Hematopoietic multipotent progenitor cell treated with erythropoietin and hydrocortisone succinate and interleukin-3 and kit ligand, for 4 days (in vitro differentiated cells): ENCODE data around the gene FAM89B.
"Not testable (repeated sequence)": the region's sequence is repeated elsewhere in the genome, so short reads cannot be mapped to it uniquely, and the experiment has no call there.

Source experiments
- DNase-seq: peaks from one replicate; pipeline ENCODE4 v3.0.0-alpha.2; 2015

Gene FAM89B

DNA sequence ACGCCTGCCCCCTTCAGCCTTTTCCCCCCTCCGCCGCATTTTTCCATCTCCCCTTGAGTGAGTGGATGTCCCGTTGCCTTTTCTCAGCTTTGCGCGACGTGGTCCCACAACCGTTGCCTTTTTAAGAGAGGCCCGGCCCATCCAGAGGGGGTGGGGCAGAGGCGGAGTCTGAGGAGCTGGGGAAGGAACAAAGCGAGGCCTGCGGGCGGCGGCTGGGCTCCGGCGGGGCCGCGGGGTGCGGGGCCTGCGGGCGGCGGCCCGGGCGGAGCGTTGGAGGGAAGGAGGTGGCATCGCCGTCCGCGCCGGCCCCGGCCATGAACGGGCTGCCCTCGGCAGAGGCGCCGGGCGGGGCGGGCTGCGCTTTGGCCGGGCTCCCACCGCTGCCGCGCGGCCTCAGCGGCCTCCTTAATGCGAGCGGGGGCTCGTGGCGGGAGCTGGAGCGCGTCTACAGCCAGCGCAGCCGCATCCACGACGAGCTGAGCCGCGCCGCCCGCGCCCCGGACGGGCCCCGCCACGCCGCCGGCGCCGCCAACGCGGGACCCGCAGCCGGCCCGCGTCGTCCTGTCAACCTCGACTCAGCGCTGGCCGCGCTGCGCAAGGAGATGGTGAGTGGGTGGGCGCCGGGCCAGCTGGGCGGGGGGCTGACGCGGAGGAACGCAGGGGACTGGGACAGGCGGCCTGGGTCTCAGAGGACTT, at the start of gene FAM89B:
Gene FAM89B (plus strand): TSS at position 183 of the 696 bp plus-strand sequence. CDS start 132 bp downstream, at position 315.
- DNase-seq, result peak; percentile 97

DNA sequence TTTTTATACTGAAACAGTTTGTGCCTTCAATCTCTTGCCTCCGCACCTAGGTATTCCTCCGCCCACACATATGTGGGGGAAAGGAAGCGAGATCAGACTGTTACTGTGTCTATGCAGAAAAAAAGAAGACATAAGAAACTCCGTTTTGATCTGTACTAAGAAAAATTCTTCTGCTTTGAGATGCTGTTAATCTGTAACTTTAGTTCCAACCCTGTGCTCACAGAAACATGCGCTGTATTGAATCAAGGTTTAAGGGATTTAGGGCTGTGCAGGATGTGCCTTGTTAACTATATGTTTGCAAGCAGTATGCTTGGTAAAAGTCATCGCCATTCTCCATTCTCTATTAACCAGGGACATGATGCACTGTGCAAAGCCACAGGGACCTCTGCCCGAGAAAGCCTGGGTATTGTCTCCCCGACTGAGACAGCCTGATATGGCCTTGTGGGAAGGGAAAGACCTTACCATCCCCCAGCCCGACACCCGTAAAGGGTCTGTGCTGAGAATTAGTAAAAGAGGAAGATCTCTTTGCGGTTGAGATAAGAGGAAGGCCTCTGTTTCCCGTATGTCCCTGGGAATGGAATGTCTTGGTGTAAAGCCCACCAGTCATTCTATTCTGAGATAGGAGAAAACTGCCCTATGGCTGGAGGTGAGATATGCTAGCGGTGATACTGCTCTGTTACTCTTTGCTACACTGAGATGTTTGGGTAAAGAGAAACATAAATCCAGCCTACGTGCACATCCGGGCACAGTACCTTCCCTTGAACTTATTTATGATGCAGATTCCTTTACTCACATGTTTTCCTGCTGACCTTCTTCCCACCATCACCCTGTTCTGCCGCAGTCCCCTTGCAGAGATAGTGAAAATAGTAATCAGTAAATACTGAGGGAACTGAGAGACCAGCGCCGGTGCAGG, 49.4 kb upstream of the FAM89B start:
- peak; percentile 93 for DNase-seq

DNA sequence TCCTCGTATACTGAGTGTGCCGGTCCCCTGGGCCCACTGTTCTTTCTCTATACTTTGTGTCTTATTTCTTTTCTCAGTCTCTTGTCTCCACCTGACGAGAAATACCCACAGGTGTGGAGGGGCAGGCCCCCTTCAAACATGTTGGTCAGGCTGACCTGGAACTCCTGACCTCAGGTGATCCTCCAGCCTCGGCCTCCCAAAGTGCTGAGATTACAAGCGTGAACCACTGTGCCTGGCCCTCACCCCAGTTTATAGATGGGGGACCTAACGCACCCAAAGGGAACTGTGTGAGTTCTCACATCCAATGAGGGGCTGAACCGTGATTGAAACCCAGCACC, 48.7 kb upstream of the FAM89B start:
- not testable (repeated sequence) for DNase-seq

DNA sequence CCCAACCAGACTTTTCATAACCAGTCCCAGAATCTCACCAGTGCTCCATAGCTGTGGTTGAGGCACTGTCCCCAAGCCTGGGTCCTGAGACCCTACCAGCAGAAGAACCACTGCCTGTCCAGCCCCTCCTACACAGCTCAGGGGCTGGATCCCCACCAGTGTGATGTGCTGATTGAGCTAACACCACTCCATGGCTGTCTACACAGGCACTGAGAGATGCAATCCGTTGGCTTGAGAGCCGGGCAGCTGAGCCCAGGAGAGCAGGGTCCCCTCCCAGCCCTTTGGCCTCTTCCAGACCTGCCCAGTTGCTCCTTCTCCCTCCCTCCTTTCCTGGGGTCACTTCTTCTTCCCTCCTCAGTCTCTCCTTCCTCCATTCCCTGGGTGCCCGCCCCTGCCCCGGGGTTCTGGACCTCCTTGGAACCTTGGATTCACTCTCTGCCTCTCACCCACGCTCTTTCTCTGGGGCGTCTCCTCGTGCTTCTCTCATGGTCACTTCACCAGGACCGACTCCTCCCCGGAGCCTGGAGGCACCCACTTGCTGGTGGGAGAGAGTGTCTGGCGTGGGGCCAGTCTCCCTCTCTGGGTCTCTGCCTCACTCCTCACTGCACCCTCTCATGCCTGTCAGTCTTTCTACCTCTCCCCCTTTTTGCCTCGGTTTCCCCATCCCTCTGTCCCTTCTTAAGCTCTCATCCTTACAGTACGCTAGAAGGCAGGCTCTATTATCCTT, 48.2 kb upstream of the FAM89B start:
- DNase-seq, result no peak

DNA sequence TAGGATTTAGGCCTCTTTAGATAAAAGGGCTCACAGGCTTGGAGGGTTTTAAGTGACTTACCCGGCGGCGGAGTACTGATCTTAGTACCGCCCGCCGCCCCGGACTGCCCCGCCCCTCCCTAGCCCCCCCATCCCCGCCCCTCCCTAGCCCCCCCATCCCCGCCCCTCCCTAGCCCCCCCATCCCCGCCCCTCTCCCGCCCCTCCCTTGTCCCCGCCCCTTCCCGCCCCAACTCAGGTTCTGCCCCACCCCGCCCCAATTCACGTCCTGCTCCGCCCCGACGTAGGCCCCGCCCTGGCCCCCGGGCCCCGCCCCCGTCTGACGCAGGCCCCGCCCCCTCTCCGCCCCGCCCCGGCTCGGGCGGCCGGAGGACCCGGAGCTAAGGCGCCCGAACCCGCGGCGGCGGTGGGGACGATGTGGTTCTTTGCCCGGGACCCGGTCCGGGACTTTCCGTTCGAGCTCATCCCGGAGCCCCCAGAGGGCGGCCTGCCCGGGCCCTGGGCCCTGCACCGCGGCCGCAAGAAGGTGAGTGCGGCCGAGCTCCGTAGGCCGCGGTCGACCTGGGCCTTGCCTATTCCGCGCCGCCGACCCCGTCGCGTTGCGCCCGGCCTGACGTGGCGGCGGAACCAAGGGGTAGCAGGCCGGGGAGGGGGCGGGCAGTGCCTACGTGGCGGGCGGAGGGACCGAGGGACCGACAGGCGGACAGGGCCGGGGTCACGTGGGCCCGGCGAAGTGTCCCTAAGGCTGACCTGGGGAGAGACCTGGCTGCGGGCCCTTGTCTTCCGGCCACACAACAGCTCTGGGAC, 47.4 kb upstream of the FAM89B start, which contains the start of gene SCYL1:
Gene SCYL1 (plus strand): TSS at position 343 of the 805 bp plus-strand sequence. CDS start 71 bp downstream, at position 414.
- peak; percentile 87 for DNase-seq

DNA sequence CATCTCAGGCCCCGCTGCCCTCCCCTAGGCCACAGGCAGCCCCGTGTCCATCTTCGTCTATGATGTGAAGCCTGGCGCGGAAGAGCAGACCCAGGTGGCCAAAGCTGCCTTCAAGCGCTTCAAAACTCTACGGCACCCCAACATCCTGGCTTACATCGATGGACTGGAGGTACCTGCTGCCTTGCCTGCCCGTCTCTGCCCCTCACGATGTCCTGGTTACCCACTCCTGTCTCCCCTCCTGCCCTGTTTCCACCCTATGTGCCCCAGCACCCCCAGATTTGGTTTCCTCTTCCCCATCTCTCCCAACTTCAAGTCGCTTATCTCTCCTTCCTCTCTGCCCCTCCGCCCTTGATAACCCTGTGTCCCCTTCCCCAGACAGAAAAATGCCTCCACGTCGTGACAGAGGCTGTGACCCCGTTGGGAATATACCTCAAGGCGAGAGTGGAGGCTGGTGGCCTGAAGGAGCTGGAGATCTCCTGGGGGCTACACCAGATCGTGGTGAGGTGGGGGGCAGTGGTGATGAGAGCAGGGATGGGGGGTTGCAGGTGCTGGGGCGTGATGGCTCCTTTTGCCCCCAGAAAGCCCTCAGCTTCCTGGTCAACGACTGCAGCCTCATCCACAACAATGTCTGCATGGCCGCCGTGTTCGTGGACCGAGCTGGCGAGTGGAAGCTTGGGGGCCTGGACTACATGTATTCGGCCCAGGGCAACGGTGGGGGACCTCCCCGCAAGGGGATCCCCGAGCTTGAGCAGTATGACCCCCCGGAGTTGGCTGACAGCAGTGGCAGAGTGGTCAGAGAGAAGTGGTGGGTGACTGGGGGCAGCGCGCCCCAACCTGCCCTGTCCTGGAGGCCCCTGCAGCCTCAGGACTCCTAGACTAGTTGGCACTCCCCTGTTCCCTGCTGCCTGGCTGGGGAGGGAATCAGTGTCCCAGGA, 46.5 kb upstream of the FAM89B start:
- DNase-seq, result peak; percentile 41

DNA sequence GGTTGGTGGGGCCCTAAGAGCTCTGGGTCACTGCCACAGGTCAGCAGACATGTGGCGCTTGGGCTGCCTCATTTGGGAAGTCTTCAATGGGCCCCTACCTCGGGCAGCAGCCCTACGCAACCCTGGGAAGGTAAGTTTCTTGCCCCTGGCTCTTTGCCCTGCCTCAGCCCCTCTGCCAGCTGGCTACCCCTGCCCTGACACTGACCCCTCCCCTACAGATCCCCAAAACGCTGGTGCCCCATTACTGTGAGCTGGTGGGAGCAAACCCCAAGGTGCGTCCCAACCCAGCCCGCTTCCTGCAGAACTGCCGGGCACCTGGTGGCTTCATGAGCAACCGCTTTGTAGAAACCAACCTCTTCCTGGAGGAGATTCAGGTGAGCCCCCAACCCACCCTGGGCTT, 45.6 kb upstream of the FAM89B start:
- DNase-seq, result no peak

DNA sequence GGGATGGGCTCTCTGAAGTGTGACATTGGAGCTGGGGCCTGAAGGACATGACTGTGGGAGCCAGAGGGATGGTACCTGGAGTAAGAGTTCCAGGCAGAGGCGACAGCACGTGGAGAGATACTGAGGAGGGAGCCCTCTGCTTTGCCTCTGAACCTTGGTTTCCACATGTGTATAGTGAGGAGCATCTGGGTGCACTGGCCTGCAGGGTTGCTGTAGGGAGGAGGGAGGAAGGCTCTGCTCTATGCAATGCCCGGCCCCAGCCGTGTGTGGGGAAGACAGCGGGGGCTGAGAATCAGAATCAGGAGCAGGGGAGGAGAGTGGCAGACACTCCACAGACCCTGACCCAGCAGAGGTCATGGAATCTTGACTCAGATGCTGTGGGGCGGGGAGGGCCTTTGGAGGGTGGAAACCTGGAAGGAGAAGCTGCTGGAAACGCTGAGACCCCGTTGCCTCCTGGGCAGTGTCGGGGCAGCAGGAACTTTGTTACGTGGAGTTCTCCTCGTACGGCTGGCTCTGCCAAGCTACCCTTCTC, 43.5 kb upstream of the FAM89B start:
- no peak for DNase-seq

DNA sequence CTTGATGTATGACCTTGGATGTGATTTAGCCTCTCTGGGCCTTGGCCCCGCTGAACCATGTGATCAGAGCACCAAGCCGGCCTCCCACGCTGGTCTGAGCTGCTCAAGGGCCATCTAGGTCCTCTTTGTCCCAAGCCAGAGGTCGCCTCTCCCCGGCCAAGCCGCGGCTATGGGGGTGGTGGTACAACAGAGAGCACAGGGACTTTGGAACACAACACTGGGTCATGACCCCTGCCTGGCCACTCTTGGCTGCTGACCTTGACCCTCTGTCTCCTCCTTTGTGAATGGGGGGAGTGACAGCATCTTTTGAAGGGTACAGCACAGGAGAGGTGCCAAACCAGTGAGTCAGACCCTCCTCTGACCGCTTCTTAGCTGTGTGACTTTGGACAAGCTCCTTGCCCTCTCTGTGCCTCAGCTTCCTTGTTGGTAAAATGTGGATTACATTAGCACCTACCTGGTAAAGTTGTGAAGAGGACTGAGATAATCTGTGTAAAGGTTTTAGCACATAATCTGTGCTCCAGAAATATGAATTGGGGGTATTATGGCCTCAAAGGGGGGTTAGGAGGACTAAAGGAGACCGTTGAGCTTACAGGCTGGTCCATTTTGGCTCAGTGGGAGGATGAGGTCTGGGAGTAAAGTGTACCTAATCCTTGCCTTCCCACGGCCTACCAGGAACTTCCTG, 42.7 kb upstream of the FAM89B start:
- DNase-seq, result no peak

DNA sequence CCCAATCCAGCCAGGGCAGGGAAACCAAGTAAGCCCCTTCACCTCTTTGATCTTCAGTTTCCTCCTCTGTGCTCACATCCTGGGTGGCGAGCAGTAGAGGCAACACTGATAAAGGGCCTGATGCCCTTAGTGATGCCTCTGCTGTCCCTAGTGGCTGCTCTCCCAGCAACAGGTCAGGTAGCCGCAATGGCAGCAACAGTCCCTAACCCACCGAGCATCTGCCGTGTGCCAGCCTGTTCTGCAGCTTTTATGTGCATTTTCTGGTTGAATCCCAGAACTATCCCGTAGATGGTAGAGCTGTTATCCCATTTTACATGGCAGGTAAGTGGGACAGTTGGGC, 42.2 kb upstream of the FAM89B start:
- peak; percentile 69 for DNase-seq

DNA sequence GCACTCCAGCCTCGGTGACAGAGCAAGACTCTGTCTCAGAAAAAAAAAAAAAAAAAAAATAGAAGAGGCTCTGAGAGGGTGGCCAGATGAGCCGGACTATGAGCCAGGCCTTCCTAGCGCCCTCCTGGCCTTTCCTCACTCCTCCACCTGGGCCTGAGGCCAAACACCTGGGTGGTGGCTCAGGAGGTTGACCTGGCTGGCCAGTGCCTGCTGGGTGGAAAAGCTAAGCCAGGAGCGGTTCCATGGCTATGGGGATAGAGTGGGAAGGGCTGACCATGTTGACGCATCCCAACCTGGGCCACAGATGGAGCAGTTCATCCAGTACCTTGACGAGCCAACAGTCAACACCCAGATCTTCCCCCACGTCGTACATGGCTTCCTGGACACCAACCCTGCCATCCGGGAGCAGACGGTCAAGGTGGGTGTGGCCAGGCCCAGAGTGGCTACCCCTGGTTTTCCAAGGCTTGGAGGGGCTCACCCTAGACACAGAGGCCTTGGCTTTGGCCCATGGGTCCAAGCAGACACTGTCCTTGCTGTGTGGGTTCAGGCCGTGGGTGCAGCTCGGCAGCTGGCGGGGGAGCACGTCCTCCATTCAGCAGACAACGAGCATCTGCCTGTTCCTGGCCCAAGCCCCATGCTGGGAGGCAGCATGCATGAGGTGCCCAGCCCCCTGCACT, 39.8 kb upstream of the FAM89B start:
- no peak for DNase-seq

DNA sequence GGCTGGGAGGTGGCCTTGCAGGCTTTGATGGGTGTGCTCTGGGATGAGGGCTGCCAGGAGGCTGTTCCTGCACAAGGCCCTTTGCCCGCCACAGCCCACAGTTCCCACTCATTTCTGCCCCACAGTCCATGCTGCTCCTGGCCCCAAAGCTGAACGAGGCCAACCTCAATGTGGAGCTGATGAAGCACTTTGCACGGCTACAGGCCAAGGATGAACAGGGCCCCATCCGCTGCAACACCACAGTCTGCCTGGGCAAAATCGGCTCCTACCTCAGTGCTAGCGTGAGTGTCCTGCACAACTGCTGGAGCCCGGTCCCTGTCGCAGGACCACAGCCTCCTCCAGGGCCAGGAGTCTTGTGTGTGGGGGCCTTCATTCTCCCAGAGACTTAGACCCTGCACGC, 37.2 kb upstream of the FAM89B start:
- no peak for DNase-seq

DNA sequence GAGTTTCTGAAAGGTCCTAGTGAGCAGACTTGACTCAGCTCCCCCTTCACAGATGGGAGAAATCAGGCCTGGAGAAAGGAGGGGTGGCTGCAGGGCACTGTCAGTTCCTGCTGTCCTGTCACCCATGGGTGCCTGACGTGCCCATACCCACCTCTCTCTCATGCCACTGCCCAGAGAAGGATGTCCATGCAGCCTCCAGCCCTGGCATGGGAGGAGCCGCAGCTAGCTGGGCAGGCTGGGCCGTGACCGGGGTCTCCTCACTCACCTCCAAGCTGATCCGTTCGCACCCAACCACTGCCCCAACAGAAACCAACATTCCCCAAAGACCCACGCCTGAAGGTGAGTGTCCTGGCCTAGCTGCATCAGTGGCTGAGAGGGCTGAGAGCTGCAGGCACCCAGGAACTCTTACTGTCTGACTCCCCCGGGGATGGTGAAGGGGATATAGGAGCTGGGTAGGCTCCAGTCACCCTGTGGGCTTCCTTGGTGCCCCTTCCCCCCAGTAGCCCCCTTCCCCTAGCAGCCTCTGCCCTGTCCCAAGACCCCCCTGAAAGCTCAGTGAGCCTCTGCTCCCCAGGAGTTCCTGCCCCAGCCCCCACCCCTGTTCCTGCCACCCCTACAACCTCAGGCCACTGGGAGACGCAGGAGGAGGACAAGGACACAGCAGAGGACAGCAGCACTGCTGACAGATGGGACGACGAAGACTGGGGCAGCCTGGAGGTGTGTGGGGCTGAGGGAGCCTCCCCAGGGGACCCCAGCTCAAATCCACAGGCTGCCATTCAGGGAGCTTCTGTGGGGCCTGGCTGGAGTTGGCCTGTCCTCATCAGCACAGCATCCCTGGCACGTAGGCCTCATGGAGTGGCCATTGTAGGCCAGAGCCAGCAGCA, 35.7 kb upstream of the FAM89B start:
- DNase-seq, result no peak

DNA sequence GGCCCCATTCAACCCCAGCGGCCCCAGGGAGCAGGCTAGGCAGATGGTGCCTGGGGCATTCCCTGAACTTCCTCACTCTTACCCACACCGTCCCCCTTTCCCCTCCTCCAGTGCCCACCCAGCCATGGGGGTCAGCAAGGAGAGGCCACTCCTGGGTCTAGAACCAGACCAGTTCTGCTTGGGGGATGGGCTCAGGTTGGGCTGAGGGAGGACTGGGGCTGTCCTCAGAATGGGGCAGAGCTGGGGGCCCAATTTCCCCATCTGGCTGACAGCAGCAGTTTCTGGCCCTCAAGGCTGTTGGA, 35.1 kb upstream of the FAM89B start:
- DNase-seq, result no peak

DNA sequence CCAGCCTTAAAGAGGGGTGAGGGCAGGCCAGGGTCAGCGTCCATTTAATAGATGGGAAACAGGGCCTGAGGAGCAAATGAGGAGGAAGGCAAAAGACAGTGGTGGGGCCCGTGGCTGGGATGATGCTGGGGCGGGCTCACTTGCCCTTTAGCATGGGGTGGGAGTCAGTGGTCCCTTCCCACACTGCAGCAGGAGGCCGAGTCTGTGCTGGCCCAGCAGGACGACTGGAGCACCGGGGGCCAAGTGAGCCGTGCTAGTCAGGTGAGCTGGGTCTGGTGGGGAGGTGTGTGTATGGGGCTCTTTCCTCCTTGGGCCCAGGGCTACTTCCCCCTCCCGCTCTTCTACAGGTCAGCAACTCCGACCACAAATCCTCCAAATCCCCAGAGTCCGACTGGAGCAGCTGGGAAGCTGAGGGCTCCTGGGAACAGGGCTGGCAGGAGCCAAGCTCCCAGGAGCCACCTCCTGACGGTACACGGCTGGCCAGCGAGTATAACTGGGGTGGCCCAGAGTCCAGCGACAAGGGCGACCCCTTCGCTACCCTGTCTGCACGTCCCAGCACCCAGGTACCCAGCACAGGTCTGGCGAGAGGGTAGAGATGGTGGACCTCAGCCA, 34.6 kb upstream of the FAM89B start:
- DNase-seq, result no peak

DNA sequence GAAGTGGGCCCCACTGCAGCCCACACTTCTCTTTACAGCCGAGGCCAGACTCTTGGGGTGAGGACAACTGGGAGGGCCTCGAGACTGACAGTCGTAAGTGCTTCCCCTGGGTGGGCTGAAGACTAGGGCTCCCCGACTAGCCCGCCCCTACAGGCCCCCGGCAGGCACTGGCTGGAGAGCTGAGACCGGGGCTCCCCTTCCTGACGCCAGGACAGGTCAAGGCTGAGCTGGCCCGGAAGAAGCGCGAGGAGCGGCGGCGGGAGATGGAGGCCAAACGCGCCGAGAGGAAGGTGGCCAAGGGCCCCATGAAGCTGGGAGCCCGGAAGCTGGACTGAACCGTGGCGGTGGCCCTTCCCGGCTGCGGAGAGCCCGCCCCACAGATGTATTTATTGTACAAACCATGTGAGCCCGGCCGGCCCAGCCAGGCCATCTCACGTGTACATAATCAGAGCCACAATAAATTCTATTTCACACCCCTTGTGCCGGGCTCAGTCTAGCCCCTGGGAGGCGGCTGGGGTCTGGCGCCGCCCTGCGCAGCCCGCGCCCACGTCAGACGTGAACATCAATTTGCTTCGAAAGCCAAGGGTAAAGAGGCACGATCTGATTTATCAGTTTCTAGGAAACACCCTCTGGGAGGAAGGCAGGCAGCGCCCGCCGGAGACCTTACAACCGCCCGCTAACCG, 34.0 kb upstream of the FAM89B start:
- no peak for DNase-seq

DNA sequence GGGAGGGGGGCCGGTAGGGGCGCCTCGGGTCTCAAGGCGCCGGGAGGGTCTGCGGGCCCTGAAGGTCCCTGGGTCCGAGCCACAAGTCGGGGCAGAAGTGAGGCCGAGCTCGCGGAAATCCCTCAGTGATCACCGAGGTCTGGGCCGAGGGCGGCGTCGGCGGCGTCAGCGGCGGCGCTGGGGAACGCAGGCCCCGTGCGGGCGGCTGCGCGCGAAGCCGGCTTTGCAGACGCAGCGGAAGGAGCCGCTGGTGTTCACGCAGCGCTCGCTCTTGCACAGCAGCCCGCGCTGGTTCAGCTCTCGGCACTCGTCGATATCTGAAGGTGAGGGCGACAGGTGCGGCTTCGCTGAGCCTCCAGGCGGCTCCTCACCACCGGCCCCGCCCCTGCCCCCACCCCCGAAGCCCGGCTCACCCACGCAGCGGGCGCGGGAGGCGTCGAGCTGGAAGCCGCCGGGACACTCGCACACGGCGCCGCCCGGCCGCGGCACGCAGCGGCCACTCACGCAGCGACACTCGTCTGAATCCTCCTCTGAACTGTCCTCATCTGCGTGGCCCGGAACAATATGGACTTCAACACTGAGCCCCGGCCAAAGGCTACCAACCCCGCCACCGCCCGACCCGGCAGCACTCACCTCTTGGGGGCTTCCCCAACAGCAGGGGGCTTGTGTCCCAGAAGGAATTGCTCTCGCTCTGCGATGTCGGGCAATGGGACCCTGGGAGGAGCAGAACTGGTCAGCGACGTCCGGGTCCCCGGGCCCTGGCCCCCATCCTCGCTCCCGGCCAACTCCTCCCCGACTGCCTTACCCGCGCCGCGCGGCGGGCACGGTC, 33.2 kb upstream of the FAM89B start:
- no peak for DNase-seq
